ENCODE measurements around the gene LRFN2.

LRFN2 gene

DNA sequence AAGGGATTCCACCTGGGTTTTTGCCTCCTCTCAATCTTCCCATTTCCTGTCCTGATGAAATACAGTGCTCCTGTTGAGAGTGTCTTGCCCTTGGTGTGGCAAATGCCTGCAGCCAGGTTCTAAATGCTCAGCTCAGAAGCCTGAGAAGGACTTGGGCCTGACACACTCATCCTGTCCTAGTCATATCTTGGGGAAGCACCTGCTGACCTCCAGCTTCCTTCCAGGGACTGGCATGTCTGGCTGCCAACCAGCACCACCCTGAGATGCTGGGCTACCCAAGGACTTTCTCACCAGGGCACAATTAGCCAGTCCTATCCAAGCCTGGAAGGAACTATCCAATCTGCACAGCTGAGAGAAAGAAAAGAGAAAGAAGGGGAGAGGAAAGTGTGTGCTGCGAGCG is 43.4 kb downstream of the LRFN2 start:
- DNase-seq (ENCODE audit: low spot score): peak; percentile 9

- DNase-seq (ENCODE audit: low spot score): no peak
Measured at GRCh38 chr6:40543146-40543545, 44.0 kb downstream of the LRFN2 start.

- no peak for DNase-seq (ENCODE audit: low spot score)
Measured at GRCh38 chr6:40542175-40542764, 44.9 kb downstream of the LRFN2 start.

GRCh38 chr6:40541556-40542174 is 45.5 kb downstream of the LRFN2 start:
- no peak for DNase-seq (ENCODE audit: low spot score)

GRCh38 chr6:40540790-40541189 is 46.4 kb downstream of the LRFN2 start:
- no peak for DNase-seq (ENCODE audit: low spot score)

DNA sequence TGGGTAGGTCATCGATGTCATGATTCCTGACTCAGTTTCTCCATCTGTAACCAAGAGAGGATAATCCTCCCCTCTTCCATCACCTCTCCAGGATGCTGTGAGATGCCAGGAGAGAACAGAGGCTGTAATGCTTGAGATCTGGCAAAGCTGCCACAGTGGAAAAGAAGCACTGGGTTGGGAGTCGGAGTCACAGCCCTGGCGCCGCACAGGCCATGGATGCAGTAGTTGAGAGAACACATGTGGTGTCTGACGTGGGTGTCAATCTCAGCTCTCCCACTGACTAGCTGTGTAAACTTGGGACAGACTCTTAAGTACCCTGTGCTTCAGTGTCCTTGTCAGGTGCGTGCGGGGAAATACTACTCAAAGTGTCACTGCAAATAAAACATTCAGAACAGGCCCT is 47.3 kb downstream of the LRFN2 start:
- no peak for DNase-seq (ENCODE audit: low spot score)

DNA sequence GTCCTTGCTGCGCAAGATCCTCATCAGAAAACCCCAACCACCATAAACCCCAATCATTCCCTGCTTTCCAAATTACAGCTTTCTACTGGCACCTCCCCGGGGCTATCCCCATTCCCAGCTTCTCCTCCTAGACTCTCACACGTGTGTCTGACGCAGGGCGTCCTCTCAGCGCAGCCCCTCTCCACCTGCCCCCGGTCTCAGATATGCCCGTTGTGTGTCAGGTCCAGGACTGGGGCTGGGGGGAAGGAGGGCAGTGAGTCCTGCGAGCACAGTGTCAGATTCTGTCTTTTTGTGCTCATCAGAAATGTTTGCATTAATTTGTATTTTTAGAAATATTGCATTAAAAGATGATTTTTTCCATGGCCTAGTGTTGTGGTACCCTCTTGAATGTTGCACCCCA is 48.6 kb downstream of the LRFN2 start:
- DNase-seq (ENCODE audit: low spot score): no peak

DNA sequence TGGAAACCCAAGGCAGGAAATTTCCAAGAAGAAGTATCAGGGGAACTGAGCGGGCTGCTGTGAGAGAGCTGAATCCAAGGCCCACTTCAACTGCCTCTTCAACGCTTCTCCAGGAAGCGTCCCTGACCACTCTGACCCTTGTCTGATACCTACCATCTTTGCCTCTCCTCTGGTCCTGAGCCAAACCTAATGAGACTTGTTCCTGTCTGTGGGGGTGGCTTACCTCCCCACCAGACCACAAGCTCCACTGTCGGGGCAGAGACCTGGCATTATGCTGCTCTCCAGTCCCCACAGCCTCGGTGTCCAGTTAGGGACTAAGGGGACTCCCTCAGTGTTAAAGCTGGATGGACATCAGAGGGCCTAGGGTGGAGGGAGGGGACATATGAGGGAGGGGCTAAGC is 49.7 kb downstream of the LRFN2 start:
- no peak for DNase-seq (ENCODE audit: low spot score)

DNA sequence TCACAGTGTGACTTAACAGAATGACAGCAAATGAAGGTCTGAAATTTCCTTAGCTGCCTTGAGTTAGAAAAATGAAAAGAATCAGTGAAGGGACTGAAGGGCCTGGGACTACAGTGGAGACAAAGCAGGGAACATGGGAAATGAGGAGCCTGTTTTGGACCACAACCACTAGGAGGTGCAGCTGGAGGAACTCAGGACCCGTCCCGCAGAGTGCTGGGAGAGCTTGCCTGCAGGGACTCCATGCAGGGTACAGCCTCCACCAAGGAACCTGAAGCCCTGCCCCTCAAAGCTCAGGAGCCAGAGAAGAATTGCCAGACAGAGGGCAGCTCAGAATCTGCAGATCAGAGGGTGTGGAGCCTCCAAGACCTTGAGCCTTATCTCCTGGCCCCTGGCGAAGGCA is 50.7 kb downstream of the LRFN2 start:
- DNase-seq (ENCODE audit: low spot score): no peak

- DNase-seq (ENCODE audit: low spot score): no peak
Measured at GRCh38 chr6:40535819-40536380, 51.3 kb downstream of the LRFN2 start.

GRCh38 chr6:40535110-40535818 is 51.9 kb downstream of the LRFN2 start:
- no peak for DNase-seq (ENCODE audit: low spot score)

GRCh38 chr6:40532349-40533000 is 54.7 kb downstream of the LRFN2 start:
- no peak for DNase-seq (ENCODE audit: low spot score)

- no peak for DNase-seq (ENCODE audit: low spot score)
Measured at GRCh38 chr6:40529919-40530318, 57.2 kb downstream of the LRFN2 start.

DNA sequence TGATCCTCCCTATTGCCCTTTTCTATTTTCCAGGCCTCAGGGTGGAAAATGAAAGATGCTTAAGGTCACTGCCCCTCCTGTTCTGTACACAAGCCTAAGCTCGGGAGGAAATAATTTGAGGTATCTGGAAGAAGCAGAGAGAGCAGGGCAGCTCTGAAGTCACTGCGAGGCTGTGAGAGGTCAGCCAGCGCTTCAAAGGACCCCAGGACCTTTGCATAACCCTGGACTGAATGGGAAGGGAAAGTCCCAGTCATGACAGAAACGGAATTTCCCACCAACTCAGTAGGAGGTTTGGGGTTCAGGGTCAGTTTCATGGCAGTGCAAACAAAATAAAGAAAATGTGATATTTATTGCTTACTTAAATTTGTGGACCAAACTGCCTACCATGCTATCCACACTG is 58.1 kb downstream of the LRFN2 start:
- DNase-seq (ENCODE audit: low spot score): no peak

DNA sequence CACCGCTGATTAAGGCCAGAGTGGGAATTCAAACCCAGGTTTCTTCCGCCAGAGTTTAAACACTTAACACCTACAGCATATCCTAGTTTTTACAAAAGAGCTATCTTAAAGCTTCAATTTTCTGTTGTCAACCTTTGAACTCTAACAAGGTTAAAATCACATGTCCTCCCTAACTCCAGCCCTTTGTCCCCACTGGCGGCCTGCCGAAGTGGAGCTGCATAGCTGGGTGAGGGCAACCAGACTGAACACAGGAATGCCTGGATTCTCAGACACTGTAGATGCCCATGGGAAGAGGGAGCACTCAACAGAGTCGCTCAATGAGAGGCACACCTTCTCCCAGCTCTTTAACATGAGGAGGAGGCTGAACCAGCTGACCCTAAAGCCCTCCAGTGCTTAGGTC is 59.1 kb downstream of the LRFN2 start:
- DNase-seq (ENCODE audit: low spot score): no peak

GRCh38 chr6:40526036-40526435 is 61.1 kb downstream of the LRFN2 start:
- no peak for DNase-seq (ENCODE audit: low spot score)

DNA sequence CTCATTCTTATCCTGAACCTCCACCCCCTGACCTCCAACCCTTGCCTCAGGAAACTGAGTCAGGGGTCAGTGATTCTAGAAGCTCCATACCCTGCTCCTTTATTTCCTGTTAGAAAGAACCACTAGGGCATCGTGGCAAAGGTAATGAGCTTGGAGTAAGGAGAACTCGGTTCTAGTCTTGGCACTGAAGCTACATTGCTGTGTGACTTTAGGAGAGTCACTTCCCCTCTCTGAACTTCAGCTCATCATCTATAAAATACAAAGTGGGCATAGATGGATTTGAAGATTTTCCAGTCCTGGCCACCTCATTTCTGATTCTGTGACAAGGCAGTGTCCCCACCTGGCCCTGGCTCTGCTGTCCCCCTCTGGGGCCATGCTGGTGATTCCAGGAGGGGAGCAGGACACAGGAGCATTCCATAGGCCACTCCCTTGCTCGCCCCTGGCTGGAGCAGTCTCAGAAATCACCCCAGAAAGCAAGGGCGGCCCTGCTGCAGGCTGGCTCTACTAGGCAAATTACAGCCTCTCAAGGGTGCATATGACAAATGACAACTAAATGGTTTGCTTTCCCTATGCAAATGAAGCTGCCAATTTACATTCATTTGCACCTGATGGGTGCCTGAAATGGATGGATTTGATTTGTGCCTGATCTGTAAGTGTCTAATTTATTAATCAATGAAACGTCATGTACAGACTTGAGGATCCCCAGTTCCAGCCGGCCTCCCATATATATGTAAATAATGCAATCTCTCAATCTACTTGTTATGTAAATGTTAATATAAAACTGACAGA is 62.2 kb downstream of the LRFN2 start:
- DNase-seq (ENCODE audit: low spot score): no peak

DNA sequence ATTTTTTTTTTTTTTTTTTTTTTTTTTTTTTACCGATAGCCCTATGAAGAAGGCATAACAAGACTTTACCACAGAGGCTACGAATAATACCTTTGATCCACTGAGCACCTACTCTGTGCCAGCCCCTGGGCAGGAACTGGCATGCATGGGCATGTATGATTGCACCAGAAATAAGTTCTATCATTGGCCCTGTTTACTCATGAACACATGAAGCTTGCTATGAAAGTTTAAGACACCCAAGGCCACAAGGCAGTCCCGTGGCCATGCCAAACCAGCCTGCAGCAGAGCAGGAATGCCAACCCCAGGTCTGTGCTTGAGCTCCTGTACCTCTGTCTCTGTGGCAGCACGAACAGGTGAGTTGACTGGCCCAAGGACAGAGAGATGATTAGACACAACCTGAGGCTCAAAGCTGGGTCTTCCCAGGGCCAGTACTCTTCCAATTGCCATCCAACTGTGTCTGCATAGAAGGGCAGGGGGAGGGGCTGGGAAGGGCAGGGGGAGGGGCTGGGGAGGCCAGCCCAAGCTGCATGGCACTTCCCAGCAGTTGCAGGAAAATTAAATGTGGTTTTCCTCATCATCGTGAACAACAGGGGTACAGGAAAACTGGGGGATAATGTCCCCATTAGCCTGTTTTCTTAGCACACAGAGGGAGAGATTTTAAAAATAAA is 63.5 kb downstream of the LRFN2 start:
- DNase-seq (ENCODE audit: low spot score): no peak

- no peak for DNase-seq (ENCODE audit: low spot score)
Measured at GRCh38 chr6:40521496-40521895, 65.7 kb downstream of the LRFN2 start.

- DNase-seq (ENCODE audit: low spot score): no peak
Measured at GRCh38 chr6:40520678-40521077, 66.5 kb downstream of the LRFN2 start.

DNA sequence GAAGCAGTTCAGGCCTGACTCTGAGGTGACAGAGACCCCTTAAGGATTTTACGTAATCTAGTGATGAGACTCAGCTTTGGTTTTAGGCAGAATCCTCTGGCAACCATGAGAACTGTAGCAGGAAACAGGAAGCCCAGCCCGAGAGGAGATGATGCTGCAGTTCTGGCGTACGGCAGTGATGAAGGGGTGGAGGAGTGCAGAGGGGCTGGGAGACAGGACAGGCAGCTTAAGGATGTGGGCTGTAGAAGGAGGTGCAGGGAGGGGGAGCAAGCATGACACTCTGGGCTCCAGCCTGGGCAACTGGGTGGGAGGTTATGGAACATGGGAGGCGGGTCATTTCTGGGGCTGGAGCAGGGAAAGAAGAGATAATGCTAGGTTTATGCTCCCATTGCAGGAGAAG is 67.1 kb downstream of the LRFN2 start:
- no peak for DNase-seq (ENCODE audit: low spot score)

Data from kidney tubule cell (primary cell).